ENCODE data around the gene COL6A5.

DNA sequence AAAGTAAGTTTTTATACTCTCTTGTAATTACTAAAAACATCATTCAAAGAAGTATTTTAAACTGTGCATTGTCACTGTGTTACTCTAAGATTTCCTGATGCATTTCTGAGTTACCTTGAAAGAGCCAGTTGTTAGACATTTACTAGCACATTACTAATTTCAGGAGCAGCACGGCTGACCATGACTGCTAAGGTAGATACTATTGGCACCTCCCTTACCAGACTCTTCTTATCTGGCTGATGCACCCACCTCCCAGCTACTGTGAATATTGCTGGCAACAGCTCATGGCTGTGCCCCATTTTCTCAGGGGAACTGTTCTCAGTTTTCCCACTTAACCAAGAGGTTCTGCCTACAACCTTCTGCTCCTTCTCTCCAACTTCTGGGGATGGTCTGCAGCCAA, 29.4 kb downstream of the COL6A5 start:
- TF ChIP-seq POLR2A (IDR thresholded peaks at IDR 0.05) (no peak), EP300 (IDR thresholded peaks at IDR 0.05) (no peak)
- TF ChIP-seq, protein P1, sequence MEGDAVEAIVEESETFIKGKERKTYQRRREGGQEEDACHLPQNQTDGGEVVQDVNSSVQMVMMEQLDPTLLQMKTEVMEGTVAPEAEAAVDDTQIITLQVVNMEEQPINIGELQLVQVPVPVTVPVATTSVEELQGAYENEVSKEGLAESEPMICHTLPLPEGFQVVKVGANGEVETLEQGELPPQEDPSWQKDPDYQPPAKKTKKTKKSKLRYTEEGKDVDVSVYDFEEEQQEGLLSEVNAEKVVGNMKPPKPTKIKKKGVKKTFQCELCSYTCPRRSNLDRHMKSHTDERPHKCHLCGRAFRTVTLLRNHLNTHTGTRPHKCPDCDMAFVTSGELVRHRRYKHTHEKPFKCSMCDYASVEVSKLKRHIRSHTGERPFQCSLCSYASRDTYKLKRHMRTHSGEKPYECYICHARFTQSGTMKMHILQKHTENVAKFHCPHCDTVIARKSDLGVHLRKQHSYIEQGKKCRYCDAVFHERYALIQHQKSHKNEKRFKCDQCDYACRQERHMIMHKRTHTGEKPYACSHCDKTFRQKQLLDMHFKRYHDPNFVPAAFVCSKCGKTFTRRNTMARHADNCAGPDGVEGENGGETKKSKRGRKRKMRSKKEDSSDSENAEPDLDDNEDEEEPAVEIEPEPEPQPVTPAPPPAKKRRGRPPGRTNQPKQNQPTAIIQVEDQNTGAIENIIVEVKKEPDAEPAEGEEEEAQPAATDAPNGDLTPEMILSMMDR (IDR thresholded peaks at IDR 0.05), result no peak

Data from ovary (tissue), 3 donors.